GM19438 (cell line): ENCODE data around the gene LACC1.

ENCODE experiments used
- ATAC-seq: cut with Tn5 transposase; IDR thresholded peaks from one replicate; pipeline ENCODE4 v1.9.1; 2021; ENCODE audit warnings: low read depth; ENCODE audit not compliant: unreplicated experiment

LACC1 gene

DNA sequence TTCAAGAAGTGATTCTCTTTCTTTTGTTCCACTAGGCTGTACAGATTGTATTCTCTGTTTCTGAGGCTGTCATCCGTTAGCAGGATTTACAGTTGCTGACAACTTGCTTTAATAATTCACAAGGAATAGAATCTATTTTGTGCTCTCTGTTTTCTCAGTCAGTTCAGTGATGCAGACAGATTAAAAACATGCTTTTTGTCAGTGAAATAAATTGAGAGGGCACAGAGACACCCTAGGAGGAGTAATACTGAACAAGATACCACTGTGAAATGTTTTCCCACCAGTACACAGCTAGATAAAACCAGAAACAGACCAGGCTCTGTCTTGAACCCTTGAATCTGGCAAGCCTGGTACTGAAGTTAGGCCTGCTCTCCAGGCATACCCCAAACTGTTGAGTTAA, 58.7 kb downstream of the LACC1 start:
- no peak for ATAC-seq

DNA sequence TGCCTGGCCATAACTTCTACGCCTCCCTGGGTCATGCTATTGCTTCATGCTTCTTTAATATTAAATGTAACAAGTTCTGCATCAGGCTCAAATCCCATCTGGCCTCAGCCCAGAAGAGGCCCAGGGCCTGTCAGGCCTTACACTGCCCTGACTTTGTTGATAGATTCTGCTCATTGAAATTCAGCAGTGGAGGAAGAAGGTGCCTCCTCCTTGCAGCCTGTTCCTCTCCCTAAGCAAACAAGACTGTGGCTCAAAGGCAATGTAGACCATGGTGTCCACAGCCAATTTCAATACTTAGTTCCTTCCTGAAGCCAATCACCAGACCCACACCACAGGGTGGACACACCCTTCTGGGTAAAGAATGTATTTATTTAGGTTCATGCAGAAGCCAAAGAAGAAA, 59.4 kb downstream of the LACC1 start:
- ATAC-seq, result no peak

DNA sequence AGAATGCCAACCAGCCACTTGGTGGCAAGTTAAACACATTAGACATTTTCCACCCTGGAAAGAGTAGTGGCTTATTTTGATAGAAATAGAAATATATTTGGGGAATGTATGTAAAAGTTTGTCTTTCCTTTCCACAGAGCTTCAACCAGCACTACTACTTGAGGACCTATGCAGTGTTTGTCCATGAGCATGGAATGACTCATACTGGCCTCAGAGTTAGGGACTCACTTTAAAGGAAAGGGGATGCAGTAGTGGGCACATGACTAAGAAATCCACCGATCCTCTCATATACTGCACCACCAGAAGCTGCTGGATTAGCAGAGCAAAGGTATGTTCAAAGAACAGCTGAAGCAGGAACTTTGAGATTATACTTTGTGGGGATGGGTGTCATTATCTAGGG, 62.6 kb downstream of the LACC1 start:
- ATAC-seq, result no peak
